ENCODE measurements around the gene BCKDHA.
A peak's percentile ranks its signal among the peaks of the same experiment; 100 is the strongest.

The BCKDHA gene

GRCh38 chr19:41435936-41436673, 38.5 kb downstream of the BCKDHA start:
- CTCF ChIA-PET: interaction anchor here (1.2 to 3.5 kb wide), 3 partner anchors 13 to 128 kb away, joined by 3 to 27 read pairs (median 3); no protein-coding TSS in a partner anchor
- no peak for DNase-seq (ENCODE audit: extremely low spot score)
- POLR2A ChIA-PET: interaction anchor here (0.6 kb wide), 2 partner anchors 21 to 64 kb away, joined by 3 to 7 read pairs; no protein-coding TSS in a partner anchor
- no peak for TF ChIP-seq CTCF (IDR thresholded peaks at IDR 0.05; ENCODE audit: control extremely low read depth, extremely low read depth, low read depth, missing control alignments)

GRCh38 chr19:41436674-41436951, 39.0 kb downstream of the BCKDHA start:
- CTCF ChIA-PET: interaction anchor here (1.2 to 3.5 kb wide), 3 partner anchors 13 to 174 kb away, joined by 3 to 27 read pairs (median 3); no protein-coding TSS in a partner anchor

DNA sequence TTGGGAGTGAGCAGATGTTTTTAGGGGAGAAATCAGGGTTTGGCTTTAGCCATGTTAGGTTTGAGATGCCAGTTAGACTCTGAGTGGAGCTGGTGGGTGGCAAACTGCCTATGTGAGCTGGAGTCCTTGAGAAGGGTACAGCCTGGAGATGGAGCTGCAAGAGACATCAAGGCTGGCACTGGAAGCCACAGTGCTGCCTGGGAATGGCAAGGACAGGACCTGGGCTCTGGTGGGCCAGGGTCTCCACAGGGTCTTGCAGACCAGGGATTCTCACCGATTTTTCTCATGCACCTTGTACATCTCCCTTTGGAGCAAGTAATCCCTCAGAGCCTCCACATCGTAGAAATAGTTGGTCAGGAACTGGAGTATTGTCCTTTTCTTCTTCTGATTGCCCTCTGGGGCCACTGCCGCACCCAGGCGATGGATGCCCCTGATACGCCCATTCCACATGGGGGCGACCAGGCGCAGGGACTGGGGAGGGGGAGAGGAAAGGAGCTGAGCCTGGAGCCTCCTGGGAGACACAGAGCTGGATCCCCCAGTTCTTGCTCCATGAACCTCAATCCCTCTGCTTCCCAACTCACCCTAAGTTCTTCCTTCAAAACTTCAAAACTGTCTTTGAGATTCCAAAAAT, 40.4 kb downstream of the BCKDHA start:
- ChIA-PET CTCF (interaction anchor here (1.0 to 3.5 kb wide), 6 partner anchors 9 to 803 kb away, joined by 3 to 27 read pairs (median 5); no protein-coding TSS in a partner anchor), POLR2A (no interaction called here)
- no peak for DNase-seq (ENCODE audit: extremely low spot score)
- no peak for TF ChIP-seq CTCF (IDR thresholded peaks at IDR 0.05; ENCODE audit: control extremely low read depth, extremely low read depth, low read depth, missing control alignments)

More at GRCh38 chr19:41436674-41436951, 39.0 kb downstream of the BCKDHA start:
- TF ChIP-seq CTCF (IDR thresholded peaks at IDR 0.05; ENCODE audit: control extremely low read depth, extremely low read depth, low read depth, missing control alignments): no peak
- no peak for DNase-seq (ENCODE audit: extremely low spot score)
- POLR2A ChIA-PET: interaction anchor here (0.6 kb wide), 1 partner anchor 21 kb away, joined by 7 read pairs; no protein-coding TSS in a partner anchor

- ChIA-PET POLR2A (interaction anchor here (1.1 kb wide), 2 partner anchors 37 to 92 kb away, joined by 3 read pairs; no protein-coding TSS in a partner anchor), CTCF (interaction anchor here (0.7 to 3.8 kb wide), 14 partner anchors 8 to 161 kb away, joined by 3 to 44 read pairs (median 5); no protein-coding TSS in a partner anchor)
- TF ChIP-seq CTCF (IDR thresholded peaks at IDR 0.05; ENCODE audit: control extremely low read depth, extremely low read depth, low read depth, missing control alignments): peak; percentile 65
- peak; percentile 92 for DNase-seq (ENCODE audit: extremely low spot score)
Observed at GRCh38 chr19:41439441-41440222, 42.0 kb downstream of the BCKDHA start, which contains the start of gene DMAC2. DMAC2 (minus strand) TSS chr19:41439912; CDS start chr19:41439899, 13 bp downstream.

GRCh38 chr19:41441321-41441945, 43.8 kb downstream of the BCKDHA start:
- POLR2A ChIA-PET: no interaction called here
- no peak for DNase-seq (ENCODE audit: extremely low spot score)
- CTCF ChIA-PET: interaction anchor here (1.3 to 3.8 kb wide), 4 partner anchors 8 to 156 kb away, joined by 4 to 44 read pairs (median 6); no protein-coding TSS in a partner anchor
- no peak for TF ChIP-seq CTCF (IDR thresholded peaks at IDR 0.05; ENCODE audit: control extremely low read depth, extremely low read depth, low read depth, missing control alignments)
